Activated T-cell treated with anti-CD3 and anti-CD28 coated beads, Interleukin-2, amount 50 U/mL, for 72 hours (primary cell): Measurements from ENCODE around the gene HACE1. TPM values are rescaled to one million over a fixed set of nuclear protein-coding genes. Genes with fewer than 3 reads are reported as not detected.
"Not testable (repeated sequence)": the region's sequence is repeated elsewhere in the genome, so short reads cannot be mapped to it uniquely, and the experiment has no call there.

Experiments used
- ATAC-seq, 2 donors: fragments of 150-1000 bp; cut with Tn5 transposase; replicated peaks in 1 of 2; 2 replicates each; pipeline ENCODE4 v1.10.0; 2021; ENCODE audit warnings: moderate library complexity in 2 of 2, mild to moderate bottlenecking in 1 of 2
- DNase-seq, 2 donors: peaks; one replicate each; pipeline ENCODE4 v3.0.0; 2021 to 2022; ENCODE audit warnings: mixed read lengths in 1 of 2
- H3K27ac Mint-ChIP-seq: one replicate; pipeline ENCODE4 v1.8.0; 2022; ENCODE audit warnings: mild to moderate bottlenecking, moderate library complexity, mixed read lengths
- H3K27me3 Mint-ChIP-seq: one replicate; pipeline ENCODE4 v1.8.0; 2022; ENCODE audit warnings: low read depth, mixed read lengths
- H3K36me3 Mint-ChIP-seq, 2 donors: one replicate each; pipeline ENCODE4 v1.8.0; 2022; ENCODE audit warnings: mixed read lengths in 2 of 2, mild to moderate bottlenecking in 1 of 2; ENCODE audit not compliant: insufficient read depth in 2 of 2
- H3K4me1 Mint-ChIP-seq: one replicate; pipeline ENCODE4 v1.8.0; 2022; ENCODE audit warnings: low read depth, mixed read lengths
- H3K4me3 Mint-ChIP-seq, 2 donors: one replicate each; pipeline ENCODE4 v1.8.0; 2022; ENCODE audit warnings: mild to moderate bottlenecking in 2 of 2, mixed read lengths in 2 of 2, moderate library complexity in 2 of 2
- H3K9me3 Mint-ChIP-seq, 2 donors: one replicate each; pipeline ENCODE4 v1.8.0; 2022; ENCODE audit warnings: mixed read lengths in 2 of 2
- total RNA-seq, 2 donors: library from RNA; stranded (reverse); gene quantifications; one replicate each; pipeline ENCODE4 v1.2.3, GENCODE V29; 2022

The HACE1 gene
- total RNA-seq, 2 donors from 2014 or later, result 17.7 to 22.5 TPM

DNA sequence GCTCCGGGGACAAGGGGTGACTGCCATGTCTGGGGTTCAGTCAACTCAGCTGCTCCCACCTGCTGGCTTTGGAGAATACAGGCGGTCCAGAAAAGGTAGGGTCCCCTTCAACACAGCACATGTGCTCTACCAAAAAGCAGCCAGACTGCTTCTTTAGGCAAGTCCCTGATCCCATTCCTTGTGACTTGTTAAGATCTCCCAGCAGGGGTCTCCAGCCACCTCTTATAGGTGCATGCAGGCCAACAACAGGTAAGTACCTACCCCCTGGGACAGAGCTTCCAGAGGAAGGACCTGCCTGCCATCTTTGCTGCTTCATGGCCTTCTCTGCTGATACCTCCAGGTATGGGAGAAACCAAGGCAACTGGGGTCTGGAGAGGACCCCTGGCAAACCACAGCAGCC, 106.5 kb downstream of the HACE1 start:
- ATAC-seq (no peak), DNase-seq (no peak)
- Mint-ChIP-seq H3K27ac (no peak overlapping the region), H3K36me3 (peaks cover 29 to 36% of the 10 kb centered on the region in 2 donors), H3K27me3 (no peaks in the 10 kb centered on the region), H3K4me3 (no peak overlapping the region), H3K9me3 (peaks cover 18 to 20% of the 10 kb centered on the region in 2 donors), H3K4me1 (no peaks in the 10 kb centered on the region)

DNA sequence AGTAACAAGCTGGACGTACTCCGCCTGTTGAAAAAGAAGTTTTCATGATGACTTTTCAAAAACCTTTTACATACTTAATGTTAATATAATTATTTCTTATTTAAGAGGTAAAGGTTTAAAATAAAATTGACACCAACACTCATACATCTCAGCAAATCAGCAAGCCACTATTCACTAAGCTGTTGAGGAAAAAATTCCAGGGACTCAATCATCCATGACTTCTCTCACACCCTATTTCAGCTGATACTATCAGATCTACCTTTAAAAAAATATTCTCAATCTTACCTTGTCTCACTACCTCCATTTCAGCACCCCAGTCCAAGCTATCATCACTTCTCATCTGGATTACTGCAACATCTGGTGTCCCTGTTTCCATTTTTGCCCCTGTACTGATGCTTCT, 109.3 kb downstream of the HACE1 start:
- Mint-ChIP-seq H3K27ac (no peak overlapping the region), H3K36me3 (peaks cover 15 to 16% of the 10 kb centered on the region in 2 donors), H3K27me3 (no peaks in the 10 kb centered on the region), H3K4me1 (no peaks in the 10 kb centered on the region), H3K9me3 (peaks cover 8 to 11% of the 10 kb centered on the region in 2 donors), H3K4me3 (no peak overlapping the region)
- ATAC-seq, result no peak
- no peak for DNase-seq

DNA sequence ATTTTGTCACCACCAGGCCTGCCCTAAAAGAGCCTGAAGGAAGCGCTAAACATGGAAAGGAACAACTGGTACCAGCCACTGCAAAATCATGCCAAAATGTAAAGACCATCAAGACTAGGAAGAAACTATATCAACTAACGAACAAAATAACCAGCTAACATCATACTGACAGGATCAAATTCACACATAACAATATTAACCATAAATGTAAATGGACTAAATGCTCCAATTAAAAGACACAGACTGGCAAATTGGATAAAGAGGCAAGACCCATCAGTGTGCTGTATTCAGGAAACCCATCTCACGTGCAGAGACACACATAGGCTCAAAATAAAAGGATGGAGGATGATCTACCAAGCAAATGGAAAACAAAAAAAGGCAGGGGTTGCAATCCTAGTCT, 120.6 kb downstream of the HACE1 start:
- not testable (repeated sequence) for H3K27ac Mint-ChIP-seq, H3K4me3 Mint-ChIP-seq, H3K27me3 Mint-ChIP-seq, H3K4me1 Mint-ChIP-seq, ATAC-seq, H3K9me3 Mint-ChIP-seq, DNase-seq
- peaks cover 5 to 10% of the 10 kb centered on the region in 2 donors for H3K36me3 Mint-ChIP-seq

DNA sequence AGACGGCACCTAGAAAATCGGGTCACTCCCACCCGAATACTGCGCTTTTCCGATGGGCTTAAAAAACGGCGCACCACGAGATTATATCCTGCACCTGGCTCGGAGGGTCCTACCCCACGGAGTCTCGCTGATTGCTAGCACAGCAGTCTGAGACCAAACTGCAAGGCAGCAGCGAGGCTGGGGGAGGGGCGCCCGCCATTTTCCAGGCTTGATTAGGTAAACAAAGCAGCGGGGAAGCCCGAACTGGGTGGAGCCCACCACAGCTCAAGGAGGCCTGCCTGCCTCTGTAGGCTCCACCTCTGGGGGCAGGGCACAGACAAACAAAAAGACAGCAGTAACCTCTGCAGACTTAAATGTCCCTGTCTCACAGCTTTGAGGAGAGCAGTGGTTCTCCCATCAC, 122.2 kb downstream of the HACE1 start:
- H3K9me3 Mint-ChIP-seq, ATAC-seq, H3K27ac Mint-ChIP-seq, H3K36me3 Mint-ChIP-seq, H3K4me1 Mint-ChIP-seq, H3K27me3 Mint-ChIP-seq, H3K4me3 Mint-ChIP-seq: not testable (repeated sequence)
- DNase-seq, result peak in 1 of 2 donors; percentile 17

DNA sequence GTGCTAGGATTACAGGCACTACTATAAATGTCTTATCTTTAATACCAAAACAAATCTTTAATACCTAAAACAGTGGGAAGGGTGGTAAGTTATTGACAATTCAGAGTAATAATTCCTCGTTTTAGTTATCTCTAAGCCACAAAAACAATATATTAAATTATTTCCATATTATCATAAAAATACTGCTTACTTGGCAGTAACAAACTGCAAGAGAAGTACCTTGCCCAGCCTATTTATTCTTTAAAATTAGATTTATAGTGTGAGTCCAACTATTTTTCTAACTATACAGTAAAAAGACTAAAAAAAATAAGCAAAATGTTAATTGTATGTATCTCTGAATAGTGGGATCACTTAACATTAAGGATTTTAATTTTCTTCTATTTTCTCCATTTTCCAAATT, 123.2 kb downstream of the HACE1 start:
- Mint-ChIP-seq H3K27ac (no peak overlapping the region), H3K36me3 (peaks cover 3 to 7% of the 10 kb centered on the region in 2 donors), H3K9me3 (peaks cover 0 to 3% of the 10 kb centered on the region in 2 donors), H3K27me3 (no peaks in the 10 kb centered on the region), H3K4me1 (no peaks in the 10 kb centered on the region), H3K4me3 (no peak overlapping the region)
- ATAC-seq (no peak), DNase-seq (no peak)

DNA sequence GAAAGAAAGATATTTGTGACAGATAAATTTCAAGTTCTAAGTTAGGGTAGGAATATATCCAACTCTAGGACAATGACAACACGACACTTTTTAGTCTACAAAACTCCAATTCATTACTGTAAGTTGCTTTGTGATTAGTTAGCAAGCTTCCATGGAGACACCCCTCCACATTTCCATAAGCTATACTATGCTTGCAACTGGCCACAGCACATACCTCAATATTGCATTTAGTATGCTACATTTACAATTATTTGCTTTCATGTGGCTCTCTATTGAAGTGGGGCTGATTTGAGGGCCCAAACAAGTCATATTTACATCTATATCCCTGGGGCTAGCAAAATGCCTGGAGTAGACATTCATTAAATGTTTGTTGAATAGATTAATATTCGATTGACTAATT, 129.3 kb downstream of the HACE1 start:
- DNase-seq, result no peak
- H3K9me3 Mint-ChIP-seq, result no peaks in the 10 kb centered on the region
- no peaks in the 10 kb centered on the region for H3K4me1 Mint-ChIP-seq
- H3K27ac Mint-ChIP-seq, result no peak overlapping the region
- H3K36me3 Mint-ChIP-seq, result no peaks in the 10 kb centered on the region
- no peak for ATAC-seq
- no peaks in the 10 kb centered on the region for H3K27me3 Mint-ChIP-seq
- no peak overlapping the region for H3K4me3 Mint-ChIP-seq

DNA sequence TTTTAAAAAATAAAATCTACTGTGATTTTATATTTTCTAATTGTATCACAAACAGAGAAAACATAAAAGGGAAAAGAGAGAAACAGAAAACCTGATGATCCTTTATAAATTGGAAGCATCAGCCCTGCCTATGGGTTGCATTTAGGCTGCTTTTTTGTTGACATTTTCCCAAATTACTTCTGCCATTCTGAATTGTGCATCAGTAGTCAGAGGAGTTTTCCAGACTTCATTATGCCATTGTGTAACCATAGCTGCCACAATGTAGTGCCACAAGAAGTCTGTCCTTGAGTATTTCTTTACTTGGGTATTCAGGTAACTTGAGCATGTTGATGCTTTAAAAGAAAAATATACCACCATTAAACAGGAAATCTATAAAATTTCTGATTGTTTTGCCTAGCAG, 130.3 kb downstream of the HACE1 start:
- Mint-ChIP-seq H3K9me3 (no peaks in the 10 kb centered on the region), H3K27me3 (no peaks in the 10 kb centered on the region), H3K4me3 (no peak overlapping the region), H3K4me1 (no peaks in the 10 kb centered on the region), H3K27ac (no peak overlapping the region), H3K36me3 (no peaks in the 10 kb centered on the region)
- DNase-seq, result no peak
- ATAC-seq, result no peak

DNA sequence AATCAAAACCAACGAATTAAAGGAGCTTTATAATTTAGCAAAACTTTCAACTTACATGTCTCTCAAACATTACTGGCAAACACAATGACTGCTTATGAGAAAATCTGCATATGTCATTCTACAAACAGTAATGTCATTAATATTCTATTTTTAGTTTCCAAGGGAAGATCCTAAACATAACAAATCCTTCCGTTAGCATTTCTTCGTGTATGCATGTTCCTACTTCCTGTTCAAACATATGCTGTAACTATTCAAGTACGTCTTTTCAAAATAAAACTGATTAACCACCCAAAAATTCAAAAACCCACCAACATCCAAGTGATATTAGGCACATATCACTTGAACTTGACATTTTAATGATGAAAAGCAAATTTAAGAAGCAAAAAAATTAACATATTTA, 131.3 kb downstream of the HACE1 start:
- DNase-seq, result no peak
- Mint-ChIP-seq H3K4me3 (no peak overlapping the region), H3K36me3 (no peaks in the 10 kb centered on the region), H3K27me3 (no peaks in the 10 kb centered on the region), H3K9me3 (no peaks in the 10 kb centered on the region), H3K27ac (no peak overlapping the region), H3K4me1 (no peaks in the 10 kb centered on the region)
- no peak for ATAC-seq

DNA sequence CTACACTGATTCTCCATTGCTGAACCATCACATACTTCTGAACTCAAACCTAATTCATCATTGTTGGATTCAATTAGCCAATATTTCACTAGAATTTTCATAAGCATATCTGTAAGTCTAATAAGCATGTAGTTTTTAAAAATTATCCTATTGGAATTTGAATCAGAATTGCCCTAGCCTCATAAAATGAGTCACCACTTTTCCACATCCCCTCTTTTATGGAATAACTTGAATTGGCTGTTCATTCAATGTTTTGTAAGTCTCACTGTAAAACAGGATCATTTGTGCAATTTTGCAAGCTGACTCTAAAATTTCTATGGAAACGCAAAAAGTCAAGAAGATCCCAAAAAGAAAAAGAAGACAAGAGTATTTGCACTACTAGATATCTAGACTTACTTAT, 141.0 kb downstream of the HACE1 start:
- Mint-ChIP-seq H3K9me3 (no peaks in the 10 kb centered on the region), H3K27me3 (no peaks in the 10 kb centered on the region), H3K27ac (no peak overlapping the region), H3K36me3 (peaks cover 0 to 4% of the 10 kb centered on the region in 2 donors), H3K4me1 (no peaks in the 10 kb centered on the region), H3K4me3 (no peak overlapping the region)
- DNase-seq, result no peak
- no peak for ATAC-seq

DNA sequence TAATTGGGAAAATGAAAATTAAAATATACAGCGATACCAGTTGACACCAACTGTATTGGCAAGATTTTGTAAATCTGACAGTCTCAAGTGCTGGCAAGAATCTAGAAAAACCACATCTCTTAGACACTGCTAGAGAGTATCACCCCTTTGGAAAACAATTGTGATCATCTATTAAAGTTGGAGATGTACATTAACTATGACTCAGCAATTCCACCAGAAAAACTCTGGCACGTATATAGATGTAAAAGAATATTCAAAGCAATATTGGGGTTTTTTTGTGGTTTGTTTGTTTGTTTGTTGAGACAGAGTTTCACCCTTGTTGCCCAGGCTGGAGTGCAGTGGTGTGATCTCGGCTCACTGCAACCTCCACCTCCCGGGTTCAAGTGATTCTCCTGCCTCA, 142.9 kb downstream of the HACE1 start:
- no peak for ATAC-seq
- Mint-ChIP-seq H3K4me1 (no peaks in the 10 kb centered on the region), H3K27ac (no peak overlapping the region), H3K36me3 (peaks cover 0 to 4% of the 10 kb centered on the region in 2 donors), H3K27me3 (no peaks in the 10 kb centered on the region), H3K9me3 (no peaks in the 10 kb centered on the region), H3K4me3 (no peak overlapping the region)
- DNase-seq, result no peak

DNA sequence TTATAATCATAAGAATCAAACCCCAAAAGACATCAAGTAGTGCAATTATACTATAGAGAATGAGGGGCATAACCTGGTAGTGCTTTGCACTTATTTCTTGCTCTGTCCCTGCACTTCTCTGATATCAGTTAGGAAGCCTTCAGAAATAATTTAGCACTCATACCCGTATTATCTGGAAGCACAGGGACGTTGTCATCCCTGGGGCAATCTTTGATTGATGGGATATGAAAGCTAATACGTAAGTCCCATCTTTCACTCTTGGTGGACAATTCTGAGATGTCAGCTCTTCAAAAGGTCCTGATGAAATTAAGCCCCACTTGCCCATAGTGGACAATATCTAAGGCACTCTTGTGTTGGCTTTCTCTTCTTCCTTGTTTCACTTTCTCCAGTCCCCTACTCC, 144.9 kb downstream of the HACE1 start:
- Mint-ChIP-seq H3K9me3 (no peaks in the 10 kb centered on the region), H3K4me1 (no peaks in the 10 kb centered on the region), H3K27me3 (no peaks in the 10 kb centered on the region), H3K4me3 (no peak overlapping the region), H3K27ac (no peak overlapping the region), H3K36me3 (peaks cover 0 to 2% of the 10 kb centered on the region in 2 donors)
- no peak for ATAC-seq
- DNase-seq, result no peak

DNA sequence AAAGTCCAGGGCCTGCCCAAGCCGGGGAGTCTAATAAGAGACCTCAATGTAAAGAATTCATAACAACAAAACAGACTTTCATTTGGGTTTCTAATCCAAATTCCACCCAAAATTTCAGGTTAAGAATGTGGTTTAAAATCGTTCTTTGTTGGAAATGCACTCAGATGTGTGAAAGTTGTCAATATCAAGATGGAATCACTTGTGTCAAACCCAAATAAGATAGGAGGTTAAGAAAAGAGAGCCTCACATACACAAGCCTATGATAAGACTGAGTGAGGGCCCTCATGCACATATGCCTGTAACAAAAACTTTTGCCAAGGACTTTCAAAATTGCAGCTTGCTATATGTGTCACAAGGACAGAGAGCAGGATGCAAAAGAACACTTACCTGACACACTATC, 145.7 kb downstream of the HACE1 start:
- no peak overlapping the region for H3K27ac Mint-ChIP-seq
- H3K4me3 Mint-ChIP-seq, result no peak overlapping the region
- peaks cover 0 to 2% of the 10 kb centered on the region in 2 donors for H3K36me3 Mint-ChIP-seq
- H3K27me3 Mint-ChIP-seq, result no peaks in the 10 kb centered on the region
- ATAC-seq, result no peak
- no peak for DNase-seq
- H3K4me1 Mint-ChIP-seq, result no peaks in the 10 kb centered on the region
- H3K9me3 Mint-ChIP-seq, result no peaks in the 10 kb centered on the region

DNA sequence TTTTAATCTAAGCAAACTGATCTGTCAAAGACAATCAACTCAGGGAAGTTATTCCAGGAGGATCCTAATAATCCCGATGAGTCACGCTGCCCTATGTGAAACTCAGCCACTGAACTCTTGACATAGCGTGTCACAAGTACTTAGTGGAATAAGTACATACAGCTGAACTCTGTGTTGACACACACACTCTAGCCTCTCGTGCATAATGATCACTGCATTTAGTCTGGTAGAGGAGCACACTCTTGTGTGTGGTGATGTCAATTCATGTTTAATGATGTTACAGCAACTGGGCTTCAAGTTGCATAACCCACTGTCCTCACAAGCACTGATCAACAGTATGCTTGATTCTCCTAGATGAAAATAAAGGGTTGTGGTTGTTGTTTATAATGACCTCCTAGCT, 148.3 kb downstream of the HACE1 start:
- H3K4me3 Mint-ChIP-seq, result no peak overlapping the region
- H3K27me3 Mint-ChIP-seq, result no peaks in the 10 kb centered on the region
- peaks cover 0 to 2% of the 10 kb centered on the region in 2 donors for H3K36me3 Mint-ChIP-seq
- ATAC-seq (no peak), DNase-seq (no peak)
- no peak overlapping the region for H3K27ac Mint-ChIP-seq
- H3K4me1 Mint-ChIP-seq, result no peaks in the 10 kb centered on the region
- H3K9me3 Mint-ChIP-seq, result no peaks in the 10 kb centered on the region

DNA sequence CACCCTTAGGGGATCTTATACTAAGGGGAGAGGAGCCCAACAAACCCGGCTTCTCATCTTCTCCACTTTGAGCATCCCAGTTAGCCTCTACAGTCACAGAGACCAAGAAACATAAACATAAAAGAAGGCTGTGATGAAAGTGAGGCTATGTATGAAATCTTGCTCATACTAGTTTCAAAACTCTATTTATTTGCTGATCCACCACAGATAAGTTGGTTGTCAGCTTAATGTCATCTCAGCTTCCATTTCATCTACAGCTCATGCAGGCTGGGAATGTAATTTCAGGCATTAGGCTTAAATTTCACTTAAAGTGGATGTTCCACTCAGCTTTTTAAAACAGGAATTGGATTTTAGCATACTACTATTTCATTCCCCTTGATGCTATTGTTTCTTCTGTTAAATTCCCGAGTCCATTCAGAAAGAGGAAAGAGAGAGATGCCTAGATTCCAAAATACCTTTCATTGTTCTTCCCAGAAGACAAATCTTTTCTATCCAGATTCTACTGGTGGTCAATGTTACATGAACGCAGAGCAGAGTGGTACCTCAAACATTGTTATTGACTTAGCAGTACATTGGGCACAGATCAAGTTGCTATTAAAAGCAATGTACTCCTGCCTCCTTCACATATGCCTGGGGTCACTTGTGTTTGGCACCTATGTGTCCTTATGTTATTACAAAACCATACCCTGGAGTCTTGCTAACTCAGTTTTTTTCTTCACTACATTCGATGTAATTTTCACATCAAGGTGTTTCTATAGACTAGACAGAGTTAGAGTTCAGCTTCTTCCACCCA, 149.0 kb downstream of the HACE1 start:
- no peaks in the 10 kb centered on the region for H3K9me3 Mint-ChIP-seq

More for the DNA sequence above, 149.0 kb downstream of the HACE1 start:
- no peak overlapping the region for H3K4me3 Mint-ChIP-seq
- DNase-seq (no peak), ATAC-seq (no peak)
- H3K27me3 Mint-ChIP-seq, result no peaks in the 10 kb centered on the region
- H3K27ac Mint-ChIP-seq, result no peak overlapping the region
- H3K36me3 Mint-ChIP-seq, result peaks cover 0 to 2% of the 10 kb centered on the region in 2 donors
- H3K4me1 Mint-ChIP-seq, result peaks cover under 1% of the 10 kb centered on the region
